DMS 273 treated with DMSO at 0.1 percent for 48 hours (cell line): Measurements from ENCODE around the gene MYLK.
A peak's percentile ranks its signal among the peaks of the same experiment; 100 is the strongest.

Experiments used
- DNase-seq: peaks from one replicate; lab custom pipeline; 2025; lab: John Stamatoyannopoulos, UW

The MYLK gene

GRCh38 chr3:123587401-123587800 is 296.7 kb downstream of the MYLK start:
- DNase-seq: no peak

- DNase-seq: no peak
Measured at GRCh38 chr3:123586968-123587367, 297.2 kb downstream of the MYLK start.

GRCh38 chr3:123586131-123586530 is 298.0 kb downstream of the MYLK start:
- DNase-seq: peak; percentile 80

- DNase-seq: peak; percentile 99
Measured at GRCh38 chr3:123584988-123585937, 298.9 kb downstream of the MYLK start, which contains the start of gene HACD2. Gene HACD2, minus strand, starts transcription at chr3:123585053. Its CDS starts 26 bp downstream, at chr3:123585027.

GRCh38 chr3:123584284-123584987 is 299.7 kb downstream of the MYLK start:
- DNase-seq: no peak

- DNase-seq: no peak
Measured at GRCh38 chr3:123583561-123583960, 300.6 kb downstream of the MYLK start.

GRCh38 chr3:123582315-123582714 is 301.8 kb downstream of the MYLK start:
- DNase-seq: no peak

- DNase-seq: no peak
Measured at GRCh38 chr3:123576122-123576521, 308.0 kb downstream of the MYLK start.

- no peak for DNase-seq
Measured at GRCh38 chr3:123571973-123572365, 312.2 kb downstream of the MYLK start.

- no peak for DNase-seq
Measured at GRCh38 chr3:123571264-123571972, 312.7 kb downstream of the MYLK start.

GRCh38 chr3:123568875-123569274 is 315.3 kb downstream of the MYLK start:
- no peak for DNase-seq

GRCh38 chr3:123568034-123568433 is 316.1 kb downstream of the MYLK start:
- DNase-seq: no peak

- no peak for DNase-seq
Measured at GRCh38 chr3:123564056-123564455, 320.1 kb downstream of the MYLK start.

GRCh38 chr3:123562547-123562946 is 321.6 kb downstream of the MYLK start:
- DNase-seq: no peak

GRCh38 chr3:123561188-123561587 is 322.9 kb downstream of the MYLK start:
- DNase-seq: no peak
